ENCODE results near the gene FA2H.
"Not testable (repeated sequence)": the region's sequence is repeated elsewhere in the genome, so short reads cannot be mapped to it uniquely, and the experiment has no call there.

Gene FA2H

GRCh38 chr16:74743045-74743667 lies 31.5 kb downstream of the FA2H start:
- no peak for DNase-seq

DNA sequence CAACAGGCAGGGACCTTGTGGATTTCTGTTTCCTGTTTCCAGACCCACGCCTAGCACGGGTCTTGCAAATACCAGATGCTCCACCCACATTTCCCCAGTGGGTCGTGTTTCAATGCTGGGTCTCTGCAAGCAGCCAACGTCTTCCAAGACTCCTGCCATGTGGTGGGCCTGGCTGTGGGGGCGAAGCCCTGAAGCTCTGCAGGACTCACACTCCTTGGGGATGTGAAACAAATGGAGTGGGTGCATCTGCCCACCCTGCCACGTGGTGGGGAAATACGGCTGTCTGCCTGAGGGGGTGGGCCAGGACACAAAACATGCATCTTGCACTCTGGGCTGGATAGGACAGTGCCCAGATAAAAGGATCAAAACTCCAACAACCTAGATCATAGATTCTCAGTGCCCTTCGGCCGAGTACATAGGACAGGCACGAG lies 32.6 kb downstream of the FA2H start:
- DNase-seq, result no peak

GRCh38 chr16:74740795-74741304 lies 33.8 kb downstream of the FA2H start:
- no peak for DNase-seq

GRCh38 chr16:74739275-74739674 lies 35.3 kb downstream of the FA2H start:
- no peak for DNase-seq

DNA sequence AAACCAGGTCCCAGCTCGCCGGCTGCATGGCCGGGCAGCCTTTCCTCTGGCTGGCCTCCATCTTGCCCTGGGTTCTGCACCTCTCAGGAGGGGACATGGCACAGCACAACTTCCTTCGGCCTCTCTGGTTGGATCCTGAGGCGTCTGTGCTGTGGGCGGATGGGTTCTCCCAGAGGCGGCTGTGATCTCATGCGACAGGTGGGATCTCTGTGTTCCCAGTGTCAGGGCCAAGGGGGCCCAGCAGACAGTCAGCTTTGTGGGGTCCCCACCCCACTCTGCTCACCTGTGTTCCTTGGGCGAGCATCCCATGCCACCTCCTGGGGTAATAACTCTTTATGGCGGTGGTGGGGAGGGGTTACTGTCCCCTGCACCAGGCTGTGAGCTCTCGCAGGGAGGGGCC lies 35.8 kb downstream of the FA2H start:
- no peak for DNase-seq

DNA sequence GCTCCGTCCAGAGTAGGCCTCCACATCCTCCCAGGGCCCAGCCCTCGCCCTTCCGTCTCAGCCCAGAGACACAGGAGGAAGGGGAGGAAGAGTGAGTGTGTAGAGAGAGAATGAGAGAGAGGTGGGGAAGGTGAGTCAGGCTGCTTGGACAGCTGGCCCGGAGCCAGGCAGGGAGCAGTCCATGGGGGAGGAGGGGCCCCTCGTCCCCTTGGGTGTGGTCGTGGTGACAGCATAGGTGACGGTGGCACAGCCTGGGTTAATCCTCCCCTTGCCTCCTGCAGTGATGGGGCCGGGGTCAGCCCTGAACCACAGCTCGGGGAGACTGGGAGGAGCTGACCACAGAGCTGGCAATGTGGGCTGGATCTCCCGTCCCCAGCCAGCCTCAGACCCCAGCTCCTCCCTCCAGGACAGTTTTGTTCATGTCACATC lies 36.5 kb downstream of the FA2H start:
- DNase-seq, result no peak

DNA sequence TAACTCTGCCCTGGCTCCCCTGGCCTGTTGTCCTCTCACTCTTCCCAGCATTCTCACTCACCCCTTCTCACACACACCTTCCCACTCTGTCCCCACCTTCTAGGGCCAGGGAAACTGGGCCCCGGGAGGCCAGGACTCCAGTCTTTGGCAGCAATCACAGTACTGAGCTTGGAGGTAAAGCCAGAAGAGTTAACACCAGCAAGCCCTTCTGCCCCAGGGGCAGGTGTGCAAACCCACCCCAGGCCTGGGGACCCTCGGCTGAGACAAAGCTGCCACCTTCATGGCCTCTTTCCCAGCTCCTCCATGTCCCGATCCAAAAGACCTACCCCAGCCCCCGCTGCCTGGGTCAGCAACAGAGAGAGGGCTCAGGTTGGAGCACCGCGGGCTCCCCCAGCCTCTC lies 37.1 kb downstream of the FA2H start:
- no peak for DNase-seq

GRCh38 chr16:74736531-74737157 lies 38.0 kb downstream of the FA2H start:
- DNase-seq, result no peak

- DNase-seq, result no peak
Measured at GRCh38 chr16:74735554-74735953, 39.1 kb downstream of the FA2H start.

GRCh38 chr16:74735162-74735452 lies 39.5 kb downstream of the FA2H start:
- no peak for DNase-seq

DNA sequence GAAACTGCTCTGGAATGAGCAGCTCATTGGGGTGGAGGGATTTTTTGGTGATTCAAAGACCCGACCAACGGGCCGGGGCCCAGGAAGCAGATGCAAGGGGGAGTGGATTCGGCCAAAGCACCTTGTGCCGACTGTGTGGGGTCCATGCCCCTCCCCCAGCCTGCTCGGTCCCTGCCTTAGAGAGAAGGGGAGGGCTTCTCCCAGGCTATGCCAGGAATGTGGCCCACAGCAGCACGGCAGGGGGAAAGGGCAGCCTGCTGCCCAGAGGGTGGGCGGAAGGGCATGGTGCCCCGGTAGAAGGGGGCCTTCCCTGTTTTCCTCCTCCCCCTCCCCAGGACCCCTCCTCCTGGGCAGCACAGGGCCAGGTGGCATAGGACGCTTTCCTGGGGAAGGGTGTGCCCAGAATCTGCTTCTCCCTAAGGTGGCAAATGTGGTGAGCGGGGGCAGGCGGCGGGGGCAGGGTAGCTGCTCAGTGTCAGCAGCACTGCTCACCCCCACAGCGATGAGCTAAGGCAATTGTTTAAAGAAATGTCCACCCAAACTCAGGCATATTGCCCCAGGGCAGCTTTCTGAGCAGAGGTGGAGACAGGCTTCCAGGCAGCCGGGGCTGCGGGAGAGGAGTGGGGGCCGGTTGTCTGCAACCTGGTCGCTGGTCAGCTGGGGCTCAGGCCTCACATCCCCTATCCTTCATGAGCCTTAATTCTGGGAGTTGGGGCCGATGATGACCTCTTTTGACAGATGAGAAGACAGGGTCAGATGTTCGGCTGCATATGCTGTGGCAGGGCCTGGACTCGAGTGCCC lies 40.1 kb downstream of the FA2H start:
- DNase-seq, result no peak

GRCh38 chr16:74732707-74733350 lies 41.8 kb downstream of the FA2H start:
- DNase-seq, result no peak

DNA sequence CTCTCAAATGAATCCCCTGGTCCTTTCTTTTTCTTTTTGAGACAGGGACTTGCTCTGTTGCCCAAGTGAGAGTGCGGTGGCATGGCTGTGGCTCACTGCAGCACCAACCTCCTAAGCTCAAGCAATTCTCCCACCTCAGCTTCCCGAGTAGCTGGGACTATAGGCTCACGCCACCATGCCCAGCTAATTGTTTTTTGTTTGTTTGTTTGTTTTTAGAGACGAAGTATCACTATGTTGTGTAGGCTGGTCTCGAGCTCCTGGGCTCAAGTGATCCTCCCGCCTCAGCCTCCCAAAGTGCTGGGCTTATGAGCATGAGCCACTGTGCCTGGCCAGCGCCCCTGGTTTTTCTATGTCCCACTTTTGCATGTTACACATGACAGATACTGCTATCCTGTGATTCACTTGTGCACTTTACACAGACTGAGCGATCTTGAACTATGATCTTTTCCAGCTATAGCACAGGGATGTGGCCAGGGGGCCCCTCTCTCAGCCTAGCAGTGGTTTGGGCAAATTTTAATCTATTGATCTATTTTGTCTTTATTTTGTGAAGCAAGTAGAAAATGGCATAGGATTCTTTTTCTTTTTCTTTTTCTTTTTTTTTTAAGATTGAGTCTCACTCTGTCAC lies 42.7 kb downstream of the FA2H start:
- DNase-seq, result no peak

GRCh38 chr16:74729783-74730683 lies 44.6 kb downstream of the FA2H start:
- no peak for DNase-seq

GRCh38 chr16:74727903-74728302 lies 46.7 kb downstream of the FA2H start:
- no peak for DNase-seq

GRCh38 chr16:74726716-74727115 lies 47.9 kb downstream of the FA2H start:
- DNase-seq, result no peak

- DNase-seq, result no peak
Measured at GRCh38 chr16:74725651-74726455, 48.8 kb downstream of the FA2H start.

GRCh38 chr16:74724820-74725549 lies 49.6 kb downstream of the FA2H start:
- no peak for DNase-seq

DNA sequence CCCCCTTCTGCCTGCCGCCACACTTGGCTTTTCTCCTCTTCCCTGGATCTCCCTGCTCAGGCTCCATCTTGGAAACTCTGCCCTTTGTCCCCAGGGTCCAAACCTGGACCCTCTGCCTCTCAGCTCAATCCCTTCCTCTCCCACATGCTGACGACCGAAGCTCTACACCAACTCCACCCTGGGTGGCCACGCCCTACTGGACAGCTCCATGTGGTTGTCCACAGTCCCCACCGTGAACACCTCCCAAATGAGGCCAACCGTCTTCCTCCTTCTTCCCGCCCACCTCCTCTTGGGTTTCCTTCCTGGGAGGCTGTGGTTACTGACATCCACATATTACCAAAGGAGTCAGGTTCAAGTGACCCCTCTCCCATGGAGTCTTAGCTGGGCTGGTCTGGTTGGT lies 51.4 kb downstream of the FA2H start:
- no peak for DNase-seq

DNA sequence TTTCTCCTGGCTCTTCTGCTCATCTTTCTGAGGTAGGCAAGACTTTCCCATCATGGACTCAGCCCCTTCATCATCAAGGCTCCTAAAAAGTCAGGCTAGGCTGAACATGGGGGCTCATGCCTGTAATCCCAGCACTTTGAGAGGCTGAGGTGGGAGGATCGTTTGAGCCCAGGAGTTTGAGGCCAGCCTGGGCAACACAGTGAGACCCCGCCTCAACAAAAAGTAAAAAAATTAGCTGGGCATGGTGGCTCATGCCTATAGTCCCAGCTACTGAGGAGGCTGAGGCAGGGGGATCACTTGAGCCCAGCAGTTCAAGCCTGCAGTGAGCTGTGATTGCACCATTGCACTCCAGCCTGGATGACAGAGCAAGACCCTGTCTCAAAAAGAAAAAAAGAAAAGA lies 52.5 kb downstream of the FA2H start:
- not testable (repeated sequence) for DNase-seq

Data from NK-92 treated with Interleukin-12 subunit alpha and Interleukin-12 subunit beta, amount 100 ng/mL, for 24 hours (cell line).